T-helper 1 cell (primary cell): ENCODE data around the gene SLC49A3.
A peak's percentile ranks its signal among the peaks of the same experiment; 100 is the strongest.
"Not testable (repeated sequence)": the region's sequence is repeated elsewhere in the genome, so short reads cannot be mapped to it uniquely, and the experiment has no call there.

Experiments
- DNase-seq, 5 donors: peaks; one replicate each; pipeline ENCODE4 v3.0.0-alpha.2; 2012 to 2020

The SLC49A3 gene

DNA sequence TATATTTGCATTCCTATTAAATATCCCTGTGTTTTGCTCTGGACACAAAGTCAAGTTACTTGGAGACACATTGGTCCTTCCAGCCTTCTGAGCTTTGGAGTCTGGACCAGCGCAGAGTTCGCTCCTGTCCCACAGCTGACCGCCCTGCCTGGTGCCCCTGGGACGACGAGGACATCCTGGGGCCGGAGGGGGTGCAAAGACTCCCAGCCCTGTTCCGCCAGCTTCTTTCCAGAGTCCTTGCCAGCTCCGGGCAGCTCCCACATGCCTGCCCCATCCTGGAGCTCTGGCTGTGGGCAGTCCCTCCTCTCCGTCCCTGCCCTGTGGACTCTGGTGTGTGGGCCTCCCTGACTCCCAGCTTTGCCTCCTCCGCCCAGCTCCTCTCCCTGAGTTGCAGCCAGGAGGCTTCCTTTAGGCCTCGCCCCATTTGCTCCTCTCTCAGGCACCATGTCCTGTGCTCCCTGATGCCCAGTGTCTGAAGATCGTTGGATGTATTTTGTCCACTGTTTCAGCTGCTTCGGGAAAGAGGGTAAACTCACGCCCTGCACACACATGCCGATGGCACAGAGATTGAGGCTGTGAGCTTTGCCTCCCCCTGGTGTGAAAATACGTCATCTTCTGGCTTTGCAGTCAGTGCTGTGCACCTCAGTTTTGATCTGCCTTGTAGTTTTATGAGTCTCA lies 11.8 kb upstream of the SLC49A3 start:
- no peak for DNase-seq

DNA sequence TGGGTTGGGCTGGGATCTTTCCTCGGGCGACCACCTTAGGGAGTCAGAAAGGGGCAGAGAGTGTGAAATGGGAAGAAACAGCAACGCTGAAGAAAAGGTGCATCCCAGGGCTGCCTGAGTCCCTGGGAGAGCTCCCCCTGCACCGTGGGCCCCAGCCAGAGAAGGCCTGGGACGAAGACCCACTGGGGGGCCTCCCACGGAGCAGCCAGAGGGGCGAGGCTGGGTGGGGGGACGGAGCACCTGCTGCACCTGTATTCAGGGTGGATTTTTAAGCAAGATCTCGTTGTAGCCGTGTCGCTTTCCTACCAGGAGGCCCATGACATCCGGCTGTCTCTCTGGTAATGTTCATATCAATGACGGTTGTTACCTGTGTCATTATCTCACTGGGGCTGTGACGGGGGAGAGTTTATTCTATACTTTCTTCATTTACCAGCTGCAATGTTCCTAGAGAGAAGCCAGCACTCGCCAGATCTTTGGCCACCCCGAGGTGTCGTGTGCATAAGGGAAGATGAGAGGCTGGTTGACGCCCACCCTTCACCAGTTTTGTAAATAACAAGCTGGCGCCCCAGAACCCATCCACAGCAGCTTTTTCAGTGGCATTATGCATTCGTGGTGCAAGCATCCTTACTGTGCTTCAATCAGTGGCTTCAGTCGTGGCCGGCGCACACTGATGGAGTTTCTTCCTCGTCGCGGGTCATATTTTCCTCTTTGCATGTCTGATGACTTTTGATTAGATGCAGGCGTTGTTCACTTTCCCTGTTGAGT lies 11.0 kb upstream of the SLC49A3 start:
- no peak for DNase-seq

DNA sequence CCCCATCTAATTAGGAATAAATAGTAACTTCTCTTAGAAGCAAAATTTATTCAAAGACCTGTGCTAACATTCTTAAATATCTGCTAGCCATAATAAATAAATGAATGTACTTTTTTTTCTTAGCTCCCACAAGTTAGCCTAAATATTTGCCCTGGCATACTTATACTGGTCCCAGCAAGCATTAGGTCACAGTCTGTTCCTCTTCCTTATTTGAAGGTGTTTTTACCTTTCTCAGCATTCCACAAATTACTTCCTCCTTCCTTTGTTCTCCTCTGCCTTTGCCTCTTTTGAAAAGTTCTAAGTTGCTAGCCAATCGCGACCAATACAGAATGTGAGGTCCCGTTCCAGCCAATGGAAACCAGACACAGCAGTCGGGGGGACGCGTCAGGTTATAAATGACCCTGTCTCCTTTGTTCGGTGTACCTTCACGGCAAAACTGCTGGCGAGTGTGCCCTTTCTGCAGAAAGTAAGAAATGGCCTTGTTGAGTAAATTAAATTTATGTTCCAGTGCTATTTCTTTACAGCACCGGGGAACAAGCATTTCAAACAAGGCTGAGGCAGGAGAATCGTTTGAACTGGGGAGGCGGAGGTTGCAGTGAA lies 5.5 kb upstream of the SLC49A3 start:
- not testable (repeated sequence) for DNase-seq

DNA sequence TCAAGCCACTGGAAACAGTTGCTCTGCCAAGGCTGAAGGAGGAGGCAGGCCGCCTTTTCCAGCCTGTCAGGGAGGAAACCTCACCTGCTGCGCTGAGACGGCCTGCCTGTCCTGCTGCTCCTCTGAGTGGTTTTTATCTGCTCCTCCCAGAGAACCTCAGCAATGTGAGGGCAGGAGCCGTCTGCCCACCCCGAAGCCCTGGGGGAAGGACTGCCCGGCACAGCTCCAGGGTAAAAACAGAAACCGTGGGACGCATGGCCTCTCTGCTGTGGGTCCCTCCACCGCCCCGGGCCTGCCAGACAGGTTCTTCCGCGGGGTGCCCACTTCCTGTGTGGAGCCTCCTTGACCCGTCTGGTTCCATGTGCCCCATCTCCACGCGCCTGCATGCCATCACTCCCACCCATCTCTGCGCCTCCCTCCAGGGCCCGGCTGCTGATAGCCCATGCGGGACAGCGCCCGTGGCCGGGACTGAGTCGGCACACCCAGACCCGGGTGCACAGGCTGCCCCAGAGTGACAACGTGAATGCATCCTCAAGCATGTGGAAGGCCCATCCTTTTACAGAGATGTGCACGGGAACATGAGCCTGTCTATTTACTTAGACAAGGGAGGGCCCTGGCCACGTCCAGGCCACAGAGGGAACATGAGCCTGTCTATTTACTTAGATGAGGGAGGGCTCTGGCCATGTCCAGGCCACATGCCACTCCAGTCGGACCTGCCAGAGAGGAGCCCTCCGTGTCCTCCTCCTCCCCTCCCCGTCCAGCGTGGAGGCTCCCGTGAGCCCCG lies 4.0 kb upstream of the SLC49A3 start:
- DNase-seq: no peak

DNA sequence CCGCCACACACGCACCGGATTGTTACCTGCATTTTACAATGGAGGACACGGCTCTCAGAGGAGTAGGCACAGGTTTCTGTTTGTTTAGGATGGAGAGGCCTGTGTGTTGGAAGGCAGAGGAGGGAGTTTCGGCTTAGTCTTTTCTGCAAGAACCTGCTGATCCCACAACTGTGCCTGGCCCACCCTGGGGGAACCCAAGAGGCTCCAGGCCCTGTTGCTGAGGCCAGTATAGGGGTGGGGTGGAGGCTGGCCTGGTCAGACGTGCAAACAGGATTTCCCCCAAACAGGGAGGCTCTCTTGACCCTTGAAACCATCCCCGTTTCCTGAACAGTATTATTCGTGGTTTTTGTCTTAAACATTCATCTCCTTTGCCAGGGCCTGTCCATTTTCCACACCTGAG lies 772 bp upstream of the SLC49A3 start:
- no peak for DNase-seq

DNA sequence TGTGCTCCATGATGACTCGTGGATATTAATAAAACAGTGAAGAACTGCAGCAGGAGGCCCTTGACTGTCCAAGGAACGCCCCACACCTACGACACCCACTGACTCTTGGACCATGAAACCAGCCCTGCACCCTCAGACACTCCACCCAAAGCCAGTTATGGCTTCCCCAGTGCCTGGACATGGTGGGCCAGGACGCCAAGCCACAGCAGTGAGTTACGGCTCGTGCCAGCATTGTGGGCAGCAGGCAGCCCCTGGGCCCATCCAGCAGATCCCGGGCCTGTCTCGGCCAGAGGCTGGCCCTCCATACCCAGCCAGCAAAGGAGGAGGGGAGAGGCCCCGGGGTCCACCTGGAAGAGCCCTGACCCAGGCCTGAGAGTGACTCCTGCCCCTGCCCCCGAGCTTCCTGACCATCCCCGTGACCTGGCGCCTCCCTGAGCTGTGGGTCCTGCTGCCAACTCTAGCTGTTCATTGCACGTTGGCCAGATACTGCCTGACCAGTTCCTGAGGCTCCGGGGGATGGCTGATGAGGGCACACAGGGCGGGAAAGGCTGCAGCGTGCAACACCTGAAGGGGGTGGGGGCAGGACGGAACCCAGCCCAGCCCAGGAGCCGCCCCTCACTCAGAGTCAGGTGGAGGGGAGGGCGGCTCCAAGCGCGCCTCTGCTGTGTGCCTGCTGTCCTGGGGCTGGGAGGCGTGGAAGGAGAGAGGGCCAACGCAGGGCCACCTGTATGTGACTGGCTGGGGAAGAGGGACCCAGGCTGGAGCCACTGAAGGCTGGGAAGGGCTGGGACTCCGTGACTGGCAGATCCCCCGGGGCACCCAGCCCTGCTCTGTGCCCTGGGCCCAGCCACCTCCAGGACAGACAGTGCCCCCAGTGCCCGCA lies 739 bp downstream of the SLC49A3 start:
- no peak for DNase-seq

GRCh38 chr4:687048-687970 lies 1.6 kb downstream of the SLC49A3 start:
- DNase-seq: no peak

GRCh38 chr4:686413-687040 lies 2.4 kb downstream of the SLC49A3 start:
- DNase-seq: no peak

- DNase-seq: no peak
These were observed 3.1 kb downstream of the SLC49A3 start for GRCh38 chr4:685679-686412.

DNA sequence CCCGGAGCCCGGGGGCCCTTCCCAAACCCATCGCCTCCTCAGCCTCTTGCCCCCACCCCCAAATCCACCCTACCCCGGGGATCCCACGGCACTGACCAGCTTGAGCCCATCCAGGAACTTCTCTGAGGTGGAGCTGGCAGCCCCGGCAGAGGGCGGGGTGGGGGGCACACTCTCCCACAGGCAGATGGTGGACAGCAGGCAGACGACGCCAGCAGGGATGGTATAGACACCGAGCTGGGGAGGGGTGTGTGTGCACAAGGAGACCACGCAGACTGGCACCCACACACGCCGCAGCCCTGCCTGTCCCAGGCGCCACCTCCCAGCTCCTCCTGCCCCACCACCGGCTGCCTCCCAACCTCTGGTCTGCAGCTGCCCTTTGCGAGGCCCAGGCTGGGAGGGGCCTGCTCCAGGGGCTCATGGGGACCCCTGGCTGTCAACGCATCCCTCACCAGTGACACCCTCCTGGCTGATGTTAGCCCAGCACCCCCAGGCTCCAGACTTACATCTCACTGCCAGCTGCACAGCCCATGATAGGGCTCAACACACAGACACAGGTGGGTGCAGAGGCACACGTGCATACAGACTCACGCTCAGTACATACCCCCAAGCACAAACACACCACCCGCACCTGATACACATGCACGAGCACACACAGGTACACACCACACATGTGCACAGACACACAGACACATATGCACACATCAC lies 4.2 kb downstream of the SLC49A3 start:
- DNase-seq: no peak

- peak in 1 of 5 donors; percentile 45 for DNase-seq
These were observed 4.8 kb downstream of the SLC49A3 start for GRCh38 chr4:683982-684622.

- no peak for DNase-seq
These were observed 5.6 kb downstream of the SLC49A3 start for GRCh38 chr4:683247-683897.

DNA sequence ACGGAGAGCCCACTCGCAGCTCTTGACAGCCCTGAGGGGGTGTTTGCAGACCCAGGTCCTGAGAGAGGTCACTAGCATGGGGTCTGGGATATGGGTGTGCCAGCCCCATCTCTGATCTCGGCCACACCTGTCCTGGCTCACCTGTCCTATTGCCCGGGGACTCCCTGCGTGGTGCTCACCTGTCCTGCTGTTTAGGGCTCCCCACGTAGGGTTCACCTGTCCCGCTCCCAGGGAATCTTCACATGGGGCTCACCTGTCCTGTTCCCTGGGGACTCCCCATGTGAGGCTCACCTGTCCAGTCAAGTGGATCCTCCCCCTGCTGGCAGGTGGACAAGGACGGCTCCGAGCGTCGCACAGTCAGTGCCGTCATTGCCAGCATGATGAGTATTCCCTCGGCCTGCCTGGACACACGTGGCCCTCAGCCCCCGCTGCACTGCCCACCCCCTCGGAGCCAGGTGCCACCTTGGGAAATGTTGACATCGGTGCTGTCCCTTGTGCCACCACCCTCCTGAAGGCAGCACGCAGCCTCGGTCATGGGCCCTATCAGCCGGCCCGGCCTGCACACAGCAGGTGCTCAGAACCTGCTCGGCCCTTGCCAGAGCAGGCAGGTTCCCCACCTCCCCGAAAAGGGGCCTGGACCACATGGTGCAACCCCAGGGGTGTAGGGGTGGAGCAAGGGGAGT lies 6.3 kb downstream of the SLC49A3 start:
- DNase-seq: no peak

DNA sequence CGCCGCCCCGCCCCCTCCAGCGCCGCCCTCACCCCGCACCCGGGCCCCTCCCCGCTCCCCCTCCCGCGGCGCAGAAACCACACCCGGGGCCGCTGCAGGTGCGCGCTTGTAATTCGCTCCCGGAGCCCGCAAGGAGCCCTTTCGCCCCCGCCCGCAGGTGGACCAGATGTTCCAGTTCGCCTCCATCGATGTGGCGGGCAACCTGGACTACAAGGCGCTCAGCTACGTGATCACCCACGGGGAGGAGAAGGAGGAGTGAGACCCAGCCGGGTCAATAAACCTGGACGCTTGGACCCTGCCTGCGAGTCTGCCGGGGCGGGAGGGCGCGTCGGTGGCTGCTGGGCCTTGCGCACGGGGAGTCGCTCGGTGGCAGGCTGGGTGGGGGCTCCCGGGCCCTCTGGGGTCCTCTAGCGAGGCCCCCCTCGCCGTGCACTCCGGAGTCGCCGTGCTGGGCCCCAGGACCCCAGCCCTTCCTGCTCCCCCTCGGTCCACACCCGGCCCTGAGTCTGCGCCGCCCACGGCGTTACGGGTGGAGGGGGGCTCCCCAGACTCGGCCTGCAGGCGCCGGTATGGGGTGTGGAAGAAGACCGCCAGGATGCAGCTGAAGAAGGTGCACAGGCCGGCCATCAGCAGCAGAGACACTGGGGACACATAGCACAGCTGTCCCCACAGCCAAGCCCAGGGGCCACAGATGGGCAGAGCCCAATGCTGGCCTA lies 7.1 kb downstream of the SLC49A3 start:
- DNase-seq: peak in 3 of 5 donors; percentile 46 to 62 (median 62)

DNA sequence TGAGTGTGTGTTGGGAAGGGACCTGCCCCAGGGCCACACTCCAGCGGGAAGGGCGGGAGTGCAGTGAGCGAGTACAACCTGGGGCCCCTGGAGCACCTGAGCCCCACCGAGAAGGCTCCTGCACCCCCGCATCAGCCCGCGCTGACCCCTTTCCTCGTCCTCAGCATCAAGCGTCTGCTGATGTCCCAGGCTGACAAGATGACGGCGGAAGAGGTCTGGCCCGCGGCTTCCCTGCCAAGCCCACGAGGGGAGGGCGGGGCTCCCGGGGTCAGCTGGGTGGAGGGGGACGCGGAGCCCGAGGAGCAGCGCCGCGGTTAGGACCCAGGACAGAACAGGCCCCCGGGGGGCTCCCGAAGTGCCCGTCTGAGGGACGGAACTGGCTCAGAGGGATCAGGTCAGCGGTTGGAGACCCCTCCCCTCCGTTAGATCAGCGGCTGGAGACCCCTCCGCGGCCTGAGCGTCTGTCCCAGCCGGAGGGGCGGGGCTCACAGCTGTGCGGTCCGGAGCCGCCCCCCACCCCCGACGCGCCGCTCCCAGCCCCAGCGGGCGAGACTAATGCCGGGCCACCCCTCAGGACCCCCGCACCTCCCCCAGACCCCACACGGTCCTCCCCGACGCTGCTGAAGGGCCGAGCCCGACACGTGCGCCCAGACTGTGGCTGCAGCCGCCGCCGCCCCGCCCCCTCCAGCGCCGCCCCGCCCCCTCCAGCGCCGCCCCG lies 7.9 kb downstream of the SLC49A3 start:
- peak in 3 of 5 donors; percentile 41 to 60 (median 49) for DNase-seq

DNA sequence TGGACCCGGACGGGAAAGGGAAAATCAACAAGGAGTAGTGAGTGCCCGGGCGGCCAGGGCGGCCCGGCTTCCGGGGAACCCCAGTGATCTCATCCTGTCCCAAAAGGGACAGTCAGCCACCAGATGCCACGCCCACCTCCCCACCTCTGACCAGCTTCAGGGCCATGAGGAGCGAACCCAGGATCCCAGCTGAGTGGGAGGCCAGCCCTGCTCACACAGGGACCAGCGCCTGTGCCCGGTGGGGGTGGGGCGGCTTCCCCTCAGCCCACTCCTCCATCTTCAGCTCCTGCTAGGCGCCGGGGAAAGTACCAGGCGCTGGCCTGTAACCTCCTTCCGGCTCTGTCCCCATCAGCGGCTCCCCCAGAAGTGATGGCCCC lies 8.4 kb downstream of the SLC49A3 start:
- DNase-seq: no peak
